NCI-H2196 (cell line): ENCODE results near the gene SMIM23.
A peak's percentile ranks its signal among the peaks of the same experiment; 100 is the strongest.
"Not testable (repeated sequence)": the region's sequence is repeated elsewhere in the genome, so short reads cannot be mapped to it uniquely, and the experiment has no call there.

Source experiments
- DNase-seq: peaks from one replicate; lab custom pipeline; 2025; ENCODE audit not compliant: unreplicated experiment; lab: John Stamatoyannopoulos, UW

Gene SMIM23

DNA sequence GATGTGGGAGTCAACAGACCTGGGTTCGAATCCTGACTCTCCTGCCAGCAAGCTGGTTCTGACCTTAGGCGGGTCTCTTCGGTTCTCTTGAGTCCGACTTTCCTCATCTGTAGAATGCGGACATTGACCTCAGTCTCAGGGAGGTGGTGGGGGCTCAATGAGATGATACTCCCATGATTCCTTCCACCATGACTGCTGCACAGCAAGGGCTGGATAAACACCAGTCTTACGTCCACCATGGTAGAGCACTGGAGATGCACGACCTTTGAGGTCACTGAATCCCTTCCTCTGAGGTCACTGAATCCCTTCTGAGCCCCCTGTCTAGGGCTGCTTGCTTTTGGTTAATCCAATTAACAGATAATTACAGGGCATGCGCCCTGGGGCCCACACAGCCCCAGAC lies 12.5 kb upstream of the SMIM23 start:
- DNase-seq: no peak

DNA sequence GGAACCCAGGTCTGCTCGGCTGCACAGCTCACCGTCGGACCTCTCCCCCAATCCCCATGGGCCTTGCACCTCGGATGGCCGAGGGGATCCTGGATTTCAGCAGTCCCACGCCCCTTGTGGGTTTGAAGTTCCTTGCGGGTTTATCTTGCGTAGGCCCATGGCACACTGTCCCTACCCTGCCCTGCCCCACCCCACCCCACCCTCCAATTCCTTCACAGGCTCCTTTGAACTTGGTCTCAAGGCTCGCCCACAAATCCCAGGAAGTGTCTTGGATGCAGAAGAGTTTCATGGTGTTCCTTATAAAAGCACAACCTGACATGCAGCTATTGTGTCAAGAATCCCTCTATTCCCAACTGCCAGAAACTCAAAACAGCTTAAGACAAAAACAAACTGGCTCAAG lies 11.2 kb upstream of the SMIM23 start:
- DNase-seq: no peak

DNA sequence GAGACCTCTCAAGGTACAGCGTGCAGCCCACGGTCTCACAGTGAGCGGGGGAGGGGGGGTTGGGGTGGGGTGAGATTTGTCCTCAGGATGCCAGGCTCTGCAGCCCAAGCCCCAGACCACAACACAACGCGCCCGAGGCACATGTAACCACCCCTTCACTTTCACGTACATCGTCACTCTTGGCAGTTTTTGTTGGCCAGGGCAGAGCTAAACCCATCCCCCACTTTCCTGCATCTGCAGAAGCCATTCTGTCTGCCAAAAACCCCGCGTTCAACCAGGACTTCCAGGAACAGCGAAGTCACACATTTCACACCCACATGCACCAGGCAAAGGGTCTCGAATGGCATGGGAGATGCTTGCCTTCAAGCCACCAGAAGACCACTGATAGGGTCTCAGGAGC lies 9.4 kb upstream of the SMIM23 start:
- DNase-seq: no peak

DNA sequence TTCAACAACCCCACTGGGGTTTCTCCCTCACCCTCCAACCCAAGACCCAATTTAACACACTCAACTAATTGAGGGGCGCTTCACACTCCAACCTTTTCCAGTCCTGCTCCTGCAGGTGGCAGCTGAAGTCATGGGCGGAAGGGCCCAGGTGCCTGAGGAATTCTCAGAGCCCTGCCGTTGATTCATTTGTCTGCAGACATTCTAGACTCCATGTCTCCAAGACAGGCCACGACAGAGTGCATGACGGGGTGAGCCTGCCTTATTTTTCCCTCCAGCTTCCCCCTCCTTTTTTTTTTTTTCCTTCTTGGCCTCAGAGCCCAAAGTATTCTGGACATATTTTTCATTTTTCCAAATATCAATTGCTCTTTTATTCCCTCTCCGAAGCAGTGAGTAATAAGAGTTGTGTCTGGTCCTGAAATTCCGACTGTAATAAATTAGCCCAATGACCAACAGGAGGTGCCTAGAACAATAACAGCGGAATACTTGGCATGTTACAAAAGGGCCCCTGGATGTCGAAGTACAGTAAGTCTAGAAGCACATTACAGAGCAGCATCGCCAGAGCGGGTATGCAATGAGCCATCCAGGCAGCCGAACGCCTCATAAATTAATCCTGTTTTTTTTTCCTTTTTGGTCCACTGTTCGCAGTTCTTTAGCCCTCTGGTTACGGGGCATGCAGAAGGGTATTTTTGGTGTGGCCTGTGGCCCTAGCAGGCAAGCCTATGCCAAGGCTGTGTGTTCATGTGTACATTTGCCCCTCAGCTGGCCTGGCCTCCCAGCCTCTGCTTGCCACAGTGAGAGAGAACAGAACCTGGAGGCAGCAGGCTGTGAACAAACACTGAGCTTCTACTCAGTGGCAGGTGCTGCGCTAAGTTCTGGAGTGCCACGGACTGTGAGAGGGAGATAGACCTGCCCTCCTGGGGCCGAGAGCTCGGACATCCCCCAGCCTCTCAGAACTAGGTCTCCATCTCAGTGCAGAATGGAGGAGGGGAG lies 8.6 kb upstream of the SMIM23 start:
- DNase-seq: no peak

DNA sequence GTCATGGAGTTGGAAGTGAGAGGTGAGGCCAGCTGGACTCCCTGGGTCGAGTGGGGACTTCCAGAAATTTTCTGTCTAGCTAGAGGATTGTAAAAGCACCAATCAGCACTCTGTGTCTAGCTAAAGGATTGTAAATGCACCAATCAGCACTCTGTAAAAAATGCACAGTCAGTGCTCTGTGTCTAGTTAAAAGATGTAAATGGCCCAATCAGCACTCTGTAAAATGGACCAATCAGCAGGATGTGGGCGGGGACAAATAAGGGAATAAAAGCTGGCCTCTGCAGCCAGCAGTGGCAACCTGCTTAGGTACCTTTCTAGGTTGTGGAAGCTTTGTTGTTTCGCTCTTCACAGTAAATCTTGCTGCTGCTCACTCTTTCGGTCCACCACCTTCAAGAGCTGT lies 3.9 kb upstream of the SMIM23 start:
- not testable (repeated sequence) for DNase-seq

DNA sequence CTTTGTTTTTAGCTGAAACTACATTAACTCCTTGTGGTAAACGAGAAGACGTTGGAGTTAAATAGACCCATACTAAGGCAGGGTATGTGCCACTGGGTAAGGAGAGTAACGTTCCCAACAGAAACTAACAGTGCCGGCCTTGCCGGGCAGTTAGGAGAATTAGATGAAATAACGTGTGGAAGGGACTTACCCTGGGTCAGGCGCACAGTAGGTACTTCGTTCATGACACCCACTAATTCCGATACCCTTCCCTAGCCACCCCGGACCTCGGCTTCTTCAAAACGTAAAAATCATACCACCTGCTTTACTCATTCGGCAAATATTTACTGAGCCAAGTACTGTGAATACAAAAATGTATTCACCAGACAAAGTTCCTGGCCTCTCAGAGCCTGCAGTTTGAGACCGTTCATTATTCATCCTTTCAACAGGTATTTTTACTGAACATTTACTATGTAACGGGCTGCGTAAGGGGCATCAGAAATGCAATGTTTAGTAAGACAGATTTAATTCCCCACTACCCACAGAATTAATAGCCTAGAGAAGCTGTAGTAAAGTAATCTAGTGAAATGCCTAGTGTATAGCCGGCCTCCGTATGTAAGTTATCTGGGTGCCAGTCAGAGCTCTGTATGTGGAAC lies 3.2 kb upstream of the SMIM23 start:
- DNase-seq: no peak

DNA sequence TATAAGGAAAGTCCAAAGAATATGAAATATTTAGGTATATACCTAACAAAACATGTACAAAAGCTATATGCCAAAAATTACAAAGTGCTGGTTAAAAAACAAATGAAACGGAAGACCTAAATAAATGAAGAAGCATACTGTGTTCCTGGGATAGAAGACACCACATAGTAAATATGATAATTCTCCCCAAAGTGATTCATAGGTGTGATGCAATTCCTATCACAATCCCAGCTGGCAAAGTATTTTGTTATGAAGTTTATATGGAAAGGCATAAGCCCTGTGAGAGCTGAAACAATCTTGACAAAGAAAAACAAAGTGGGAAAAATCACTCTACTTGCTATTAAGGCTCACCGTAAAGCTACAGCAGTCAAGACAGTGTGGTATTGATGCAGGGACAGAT lies 2.6 kb upstream of the SMIM23 start:
- no peak for DNase-seq

DNA sequence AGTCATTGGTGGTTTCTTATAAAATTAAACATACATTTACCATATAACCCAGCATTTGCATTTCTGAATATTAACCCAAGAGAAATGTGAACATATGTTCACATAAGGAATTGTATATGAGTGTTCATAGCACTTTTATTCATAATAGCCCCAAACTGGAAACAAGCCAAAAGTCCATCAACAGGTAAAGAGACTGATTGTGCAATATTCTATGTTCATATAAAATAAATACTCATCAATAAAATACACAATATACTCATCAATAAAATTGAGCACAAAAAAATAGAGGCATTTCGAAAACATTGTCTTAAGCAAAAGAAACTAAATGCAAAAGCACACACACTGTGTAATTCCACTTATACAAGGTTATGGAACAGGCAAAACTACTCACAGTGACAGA lies 3.7 kb downstream of the SMIM23 start:
- DNase-seq: no peak

DNA sequence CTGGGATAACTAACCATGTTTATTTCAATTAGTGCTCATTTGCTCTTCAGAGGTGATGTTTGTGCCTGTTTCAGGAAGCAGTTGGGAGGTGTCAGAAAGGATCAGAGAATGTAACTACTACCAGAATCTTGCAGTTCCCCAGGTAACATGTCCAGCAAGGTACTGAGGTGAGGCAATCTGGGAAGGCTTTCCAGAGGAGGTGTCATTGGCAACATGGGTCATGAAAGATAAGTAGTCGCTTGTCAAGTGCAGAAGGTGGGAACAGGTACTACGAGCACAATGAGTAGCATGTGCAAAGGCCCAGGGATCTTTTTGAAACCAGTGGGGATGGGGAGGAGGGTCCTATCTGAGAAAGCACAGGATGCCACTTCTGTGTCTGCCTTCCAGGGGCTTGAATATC lies 4.8 kb downstream of the SMIM23 start:
- no peak for DNase-seq

DNA sequence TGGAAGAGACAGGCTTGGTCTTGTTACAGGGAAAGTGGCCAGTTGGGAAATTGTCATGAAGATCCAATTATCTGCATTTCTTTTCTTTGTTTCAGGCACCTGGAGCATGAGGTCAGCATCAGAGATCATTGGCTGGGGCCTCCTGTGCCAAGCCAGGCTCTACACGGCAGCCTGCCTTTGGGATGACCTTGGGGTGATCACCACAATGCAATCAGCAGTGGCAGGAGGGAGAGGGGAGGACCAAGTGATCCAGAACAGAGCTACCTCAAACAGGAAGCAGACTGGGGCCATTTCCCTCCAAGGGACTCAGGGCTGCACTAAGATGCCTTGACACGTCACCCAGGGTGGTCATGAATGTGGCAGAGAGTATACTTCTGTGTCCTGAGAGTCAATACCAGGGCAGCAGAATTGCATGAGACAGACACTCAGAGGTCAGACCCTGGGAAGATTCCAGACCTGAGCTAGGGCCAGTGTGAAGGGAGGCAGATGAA lies 8.9 kb downstream of the SMIM23 start:
- no peak for DNase-seq

DNA sequence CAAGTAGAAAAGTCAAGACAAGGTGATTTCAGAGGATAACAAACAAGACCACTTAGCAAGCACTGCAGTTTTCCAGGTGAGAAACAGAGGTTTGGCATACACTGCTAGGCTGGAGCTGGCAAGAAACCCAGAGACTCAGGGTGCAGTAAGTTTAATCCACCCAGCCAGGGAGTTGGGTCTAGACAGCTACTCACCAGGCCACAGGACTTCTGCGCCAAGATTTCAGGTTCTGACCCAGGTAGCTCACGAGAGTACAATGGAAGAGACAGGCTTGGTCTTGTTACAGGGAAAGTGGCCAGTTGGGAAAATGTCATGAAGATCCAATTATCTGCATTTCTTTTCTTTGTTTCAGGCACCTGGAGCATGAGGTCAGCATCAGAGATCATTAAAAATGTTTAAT lies 9.8 kb downstream of the SMIM23 start:
- peak; percentile 21 for DNase-seq

DNA sequence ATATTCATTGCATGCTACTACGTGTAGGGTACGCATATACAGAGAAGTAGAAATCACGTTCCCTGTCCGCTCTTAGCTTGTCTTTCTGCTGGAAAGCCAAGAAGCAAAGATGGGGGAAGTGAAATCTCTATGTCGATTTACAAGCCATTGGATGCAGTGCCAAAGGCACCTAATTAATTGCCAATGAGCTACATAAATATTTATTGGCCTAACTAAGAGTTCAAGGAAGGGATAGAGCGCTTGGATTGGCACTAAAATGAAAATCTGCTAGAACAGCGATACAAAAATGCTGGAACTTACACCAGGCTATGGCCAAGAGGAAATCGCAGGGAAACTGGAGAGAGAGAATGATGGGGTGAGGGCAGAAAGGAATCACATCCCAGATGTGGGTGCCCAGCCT lies 10.8 kb downstream of the SMIM23 start:
- no peak for DNase-seq

DNA sequence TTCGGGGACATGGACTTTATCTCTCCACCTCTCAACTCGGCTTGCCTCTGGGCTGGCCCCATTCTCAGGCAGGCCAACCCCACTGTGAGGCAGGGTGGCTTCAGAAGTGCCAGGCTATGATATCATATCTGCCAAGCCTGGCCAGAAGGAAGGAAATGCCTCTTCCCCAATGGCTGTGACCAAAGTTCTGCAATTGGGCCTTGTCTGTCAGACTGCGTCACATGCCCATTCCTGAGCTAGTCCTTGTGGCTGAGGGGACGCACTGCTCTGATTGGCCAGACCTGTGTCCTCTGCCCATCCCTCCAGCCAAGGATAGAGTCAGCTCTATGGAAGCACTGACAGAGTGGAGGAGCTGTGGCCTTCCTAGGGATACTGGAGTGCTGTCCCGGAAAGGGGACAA lies 11.9 kb downstream of the SMIM23 start:
- no peak for DNase-seq

DNA sequence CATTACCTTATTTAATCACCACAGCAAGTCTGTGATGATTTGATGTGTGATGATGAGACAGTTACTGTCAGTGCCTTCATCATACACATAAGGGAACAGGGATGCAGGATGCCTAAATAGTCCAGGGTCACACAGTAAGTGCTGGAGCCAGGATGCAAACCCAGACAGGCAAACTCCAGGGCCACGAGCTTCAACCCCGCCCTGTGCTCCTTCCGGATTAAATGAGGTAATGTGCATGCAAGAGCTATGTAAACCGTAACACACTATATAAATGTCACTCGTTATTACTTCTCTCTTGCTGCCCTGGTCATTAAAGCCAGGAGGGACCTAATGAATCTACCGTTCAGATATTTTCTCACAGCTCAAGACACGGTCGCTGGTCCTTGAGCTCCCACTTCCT lies 12.8 kb downstream of the SMIM23 start:
- no peak for DNase-seq

DNA sequence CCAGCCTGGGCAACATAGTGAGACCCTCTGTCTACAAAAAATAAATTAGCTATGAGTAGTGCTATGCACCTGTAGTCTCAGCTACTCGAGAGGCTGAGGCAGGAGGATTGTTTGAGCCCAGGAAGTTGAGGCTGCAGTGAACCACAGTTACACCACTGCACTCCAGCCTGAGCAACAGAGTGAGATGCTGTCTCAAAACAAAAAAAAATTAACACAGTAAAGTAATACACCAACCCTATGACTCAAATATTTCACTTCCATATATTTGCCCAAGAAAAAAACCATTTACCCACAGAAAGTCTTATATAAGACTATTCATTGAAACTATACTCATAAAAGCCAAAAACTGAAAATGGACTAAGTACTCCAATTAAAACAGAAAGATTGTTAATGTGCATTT lies 16.2 kb downstream of the SMIM23 start:
- DNase-seq: no peak

DNA sequence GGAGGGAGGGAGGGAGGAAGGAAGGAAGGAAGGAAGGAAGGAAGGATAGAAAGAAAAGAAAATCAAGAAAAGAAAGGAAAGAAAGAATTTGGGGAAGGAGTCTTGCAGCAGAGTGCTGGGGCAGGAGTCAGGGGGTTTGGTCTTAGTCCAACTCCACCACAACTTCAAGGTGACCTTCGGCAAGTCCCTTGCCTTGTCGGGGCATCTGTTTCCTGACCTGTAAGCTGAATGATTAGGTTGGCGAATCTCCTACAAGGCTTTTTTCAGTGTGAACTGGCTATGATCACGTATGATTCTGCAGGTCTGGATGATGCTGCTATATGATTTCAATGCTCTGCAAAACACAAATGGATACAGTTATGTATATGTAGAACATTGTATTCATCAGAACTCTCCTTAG lies 20.1 kb downstream of the SMIM23 start:
- no peak for DNase-seq

DNA sequence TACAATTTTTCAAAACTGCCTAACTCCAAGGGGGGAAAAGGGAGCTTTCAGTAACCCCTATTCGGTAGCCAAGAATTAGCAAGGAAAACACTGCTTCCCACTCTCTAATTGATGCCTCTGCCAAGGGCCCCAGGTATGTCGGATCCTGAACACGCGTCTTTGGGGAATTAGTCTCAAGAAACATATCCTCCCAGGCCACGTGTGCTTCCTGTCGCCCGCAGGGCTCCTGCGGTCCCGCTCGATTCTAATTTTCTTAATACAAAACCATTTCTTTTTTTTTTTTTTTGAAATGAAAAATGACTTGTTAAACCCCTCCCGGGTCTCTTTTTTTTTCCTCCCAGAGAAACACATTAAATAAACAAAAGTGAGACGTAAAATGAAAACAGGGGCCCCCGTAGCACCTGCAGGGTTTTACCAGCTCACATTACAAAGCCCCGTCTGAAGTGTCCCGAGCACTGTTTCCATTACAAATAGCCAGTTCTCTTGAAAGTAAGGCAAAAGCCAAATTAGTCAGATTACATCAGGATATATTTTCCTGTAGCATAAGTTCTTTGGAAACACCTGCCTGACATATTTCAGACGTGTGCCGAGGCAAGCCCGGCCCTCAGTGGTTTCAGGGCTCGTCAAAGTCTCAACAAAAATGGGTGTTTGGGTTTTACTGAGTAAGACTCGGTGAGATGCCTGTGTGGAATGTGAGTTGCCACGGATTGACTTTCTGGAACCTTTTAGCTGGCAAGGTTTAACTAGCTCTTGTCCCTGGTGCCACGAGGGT lies 21.5 kb downstream of the SMIM23 start:
- DNase-seq: peak; percentile 73

DNA sequence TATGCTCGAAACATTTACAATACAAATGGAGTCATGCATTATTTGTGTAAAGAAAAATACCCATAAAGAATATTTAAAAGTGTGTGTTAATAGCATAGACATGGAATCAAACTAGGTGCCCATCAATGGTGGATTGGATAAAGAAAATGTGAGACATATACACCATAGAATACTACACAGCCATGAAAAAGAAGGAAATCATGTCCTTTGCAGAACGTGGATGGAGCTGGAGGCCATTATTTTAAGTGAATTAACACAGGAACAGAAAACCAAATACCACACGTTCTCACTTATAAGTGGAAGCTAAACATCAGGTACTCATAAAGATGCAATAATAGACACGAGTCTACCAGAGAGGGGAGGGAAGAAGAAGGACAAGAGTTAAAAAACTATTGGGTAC lies 22.8 kb downstream of the SMIM23 start:
- no peak for DNase-seq

DNA sequence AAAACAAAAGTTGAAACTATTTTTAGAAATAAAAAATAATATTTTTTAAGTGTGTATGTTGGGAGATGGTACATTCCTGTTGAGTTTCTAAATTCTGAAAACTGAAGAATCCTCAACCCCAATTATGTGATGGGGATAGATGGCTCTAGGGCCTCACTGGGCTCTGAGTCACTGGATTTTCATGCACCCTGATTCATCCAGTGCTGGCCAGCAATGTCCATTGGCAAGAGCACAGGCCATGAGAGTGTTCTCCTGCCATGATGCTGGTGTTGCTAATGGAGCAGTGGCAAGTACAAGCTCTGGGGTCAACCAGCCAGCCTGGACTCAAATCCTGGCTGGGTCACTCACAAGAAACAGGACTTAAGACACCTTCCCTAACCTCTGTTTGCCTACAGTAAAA lies 23.3 kb downstream of the SMIM23 start:
- no peak for DNase-seq

DNA sequence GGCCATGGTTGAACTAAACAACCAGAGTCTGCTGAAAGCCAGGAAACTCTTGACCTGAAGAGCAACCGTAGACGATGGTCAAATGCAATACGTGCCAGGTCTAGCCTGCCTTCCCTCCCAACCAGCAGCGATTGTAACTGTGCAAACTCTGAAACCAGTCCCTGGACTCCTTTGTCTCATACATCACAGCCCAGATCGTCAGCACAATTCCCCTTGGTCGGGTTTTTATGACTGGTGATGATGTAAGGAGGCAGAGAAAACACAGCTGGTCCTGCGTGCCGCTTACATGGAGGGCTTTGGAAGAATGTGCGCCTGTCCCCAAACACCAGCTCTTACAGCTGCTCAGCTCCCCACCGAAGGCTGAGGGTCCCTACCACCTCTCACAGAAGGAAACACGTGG lies 24.6 kb downstream of the SMIM23 start:
- peak; percentile 77 for DNase-seq

DNA sequence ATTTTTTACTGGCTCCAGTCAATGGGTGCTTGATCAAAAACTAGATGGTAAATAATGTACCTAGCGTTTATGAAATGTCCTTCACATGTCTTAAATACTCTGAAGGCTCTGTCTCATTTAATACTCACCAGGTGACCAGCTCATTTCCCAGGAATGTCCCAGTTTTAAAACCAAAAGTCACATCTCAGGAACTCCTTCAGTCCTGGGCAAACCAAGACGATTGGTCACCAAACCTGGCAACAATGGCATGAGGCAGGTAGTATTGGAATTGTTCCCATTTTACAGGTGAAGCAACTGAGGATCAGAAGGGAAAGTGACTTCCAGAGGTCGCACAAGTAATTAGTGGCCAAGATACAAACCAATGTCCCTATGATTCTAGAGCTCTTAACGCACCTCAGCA lies 27.7 kb downstream of the SMIM23 start:
- no peak for DNase-seq
